Measurements from ENCODE around the gene CTSF.

Gene CTSF

DNA sequence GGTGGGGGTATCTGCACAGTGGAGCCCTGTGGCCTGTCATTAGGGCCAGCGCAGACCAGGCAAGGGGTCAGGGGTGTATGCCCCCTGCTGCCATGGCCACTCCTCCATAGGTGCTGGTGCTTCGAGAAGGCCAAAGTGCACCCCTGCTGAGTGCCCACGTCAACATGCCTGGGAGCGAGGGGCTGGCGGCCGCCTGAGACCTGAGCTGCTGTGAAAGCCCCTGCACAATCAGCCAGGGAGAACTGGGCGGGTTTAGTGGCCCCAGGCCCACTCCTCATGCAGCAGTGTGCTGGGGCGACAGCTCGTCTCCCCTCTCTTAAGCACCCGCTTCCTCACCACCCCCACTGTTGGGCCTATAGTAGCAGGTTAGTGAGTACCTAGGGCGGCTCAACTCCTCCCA lies 36.6 kb downstream of the CTSF start:
- H3K4me3 ChIP-seq (replicated peaks; ENCODE audit: low read depth, low read length): no peak overlapping the region
- TF ChIP-seq, protein P1, sequence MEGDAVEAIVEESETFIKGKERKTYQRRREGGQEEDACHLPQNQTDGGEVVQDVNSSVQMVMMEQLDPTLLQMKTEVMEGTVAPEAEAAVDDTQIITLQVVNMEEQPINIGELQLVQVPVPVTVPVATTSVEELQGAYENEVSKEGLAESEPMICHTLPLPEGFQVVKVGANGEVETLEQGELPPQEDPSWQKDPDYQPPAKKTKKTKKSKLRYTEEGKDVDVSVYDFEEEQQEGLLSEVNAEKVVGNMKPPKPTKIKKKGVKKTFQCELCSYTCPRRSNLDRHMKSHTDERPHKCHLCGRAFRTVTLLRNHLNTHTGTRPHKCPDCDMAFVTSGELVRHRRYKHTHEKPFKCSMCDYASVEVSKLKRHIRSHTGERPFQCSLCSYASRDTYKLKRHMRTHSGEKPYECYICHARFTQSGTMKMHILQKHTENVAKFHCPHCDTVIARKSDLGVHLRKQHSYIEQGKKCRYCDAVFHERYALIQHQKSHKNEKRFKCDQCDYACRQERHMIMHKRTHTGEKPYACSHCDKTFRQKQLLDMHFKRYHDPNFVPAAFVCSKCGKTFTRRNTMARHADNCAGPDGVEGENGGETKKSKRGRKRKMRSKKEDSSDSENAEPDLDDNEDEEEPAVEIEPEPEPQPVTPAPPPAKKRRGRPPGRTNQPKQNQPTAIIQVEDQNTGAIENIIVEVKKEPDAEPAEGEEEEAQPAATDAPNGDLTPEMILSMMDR (IDR thresholded peaks at IDR 0.05; ENCODE audit: low read depth, low read length, missing control alignments): no peak
- DNase-seq (ENCODE audit: extremely low read depth, low read depth): no peak

DNA sequence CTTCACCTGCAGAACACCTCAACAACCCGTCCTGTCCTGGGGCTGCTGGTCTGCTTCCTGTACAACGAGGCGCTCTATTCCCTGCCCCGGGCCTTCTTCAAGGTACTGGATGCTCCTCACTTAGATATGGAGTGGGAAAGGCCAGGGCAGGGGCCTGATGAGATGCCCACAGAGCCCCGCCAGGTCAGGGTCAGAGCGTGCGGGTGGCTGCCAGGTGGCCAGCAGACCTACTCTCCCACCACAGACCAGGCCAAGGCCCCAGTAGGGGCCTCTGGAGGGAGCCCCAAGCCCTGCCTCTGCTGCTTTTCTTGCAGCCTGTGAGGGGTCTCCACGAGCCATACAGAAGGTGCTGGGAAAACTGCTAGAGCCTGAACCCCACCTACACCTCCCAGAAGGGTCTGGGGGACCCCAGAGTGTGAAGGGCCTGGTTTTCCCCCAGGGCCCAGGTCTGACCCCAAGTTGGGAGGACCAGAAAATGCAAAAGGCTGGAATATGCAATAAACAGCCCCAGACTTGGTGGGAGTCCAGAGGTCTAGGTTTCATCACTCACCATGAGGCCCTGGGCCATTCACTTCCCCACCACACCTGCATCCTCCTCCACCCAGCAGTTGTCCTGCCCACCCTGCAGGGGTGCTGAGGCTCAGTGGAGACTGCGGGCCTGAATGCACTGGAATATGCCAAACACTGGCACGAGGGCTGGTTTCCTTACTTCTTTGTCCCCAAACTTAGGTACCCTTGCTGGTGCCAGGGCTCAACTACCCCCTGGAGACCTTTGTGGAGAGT lies 37.3 kb downstream of the CTSF start:
- no peak overlapping the region for H3K4me3 ChIP-seq (replicated peaks; ENCODE audit: low read depth, low read length)
- DNase-seq (ENCODE audit: extremely low read depth, low read depth): no peak
- TF ChIP-seq, protein P1 (IDR thresholded peaks at IDR 0.05; ENCODE audit: low read depth, low read length, missing control alignments): no peak

DNA sequence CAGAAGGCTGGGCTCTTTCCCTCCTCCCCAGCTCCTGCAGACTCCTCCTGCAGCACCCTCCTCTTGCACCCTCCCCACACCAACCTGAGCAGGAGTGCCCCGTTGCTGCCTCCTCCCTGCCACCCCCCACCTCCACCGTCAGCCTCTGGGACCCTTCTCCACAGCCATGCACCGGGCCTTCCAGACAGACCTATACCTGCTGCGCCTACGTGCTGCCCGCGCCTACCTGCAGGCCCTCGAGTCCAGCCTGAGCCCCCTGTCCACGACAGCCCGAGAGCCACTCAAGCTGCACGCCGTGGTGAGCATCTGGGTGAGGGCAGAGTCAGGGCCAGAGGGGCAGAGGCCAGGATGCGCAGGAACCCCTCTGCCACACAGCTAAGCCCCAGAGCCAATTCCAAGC lies 38.8 kb downstream of the CTSF start:
- TF ChIP-seq, protein P1 (IDR thresholded peaks at IDR 0.05; ENCODE audit: low read depth, low read length, missing control alignments): no peak
- DNase-seq (ENCODE audit: extremely low read depth, low read depth): no peak

DNA sequence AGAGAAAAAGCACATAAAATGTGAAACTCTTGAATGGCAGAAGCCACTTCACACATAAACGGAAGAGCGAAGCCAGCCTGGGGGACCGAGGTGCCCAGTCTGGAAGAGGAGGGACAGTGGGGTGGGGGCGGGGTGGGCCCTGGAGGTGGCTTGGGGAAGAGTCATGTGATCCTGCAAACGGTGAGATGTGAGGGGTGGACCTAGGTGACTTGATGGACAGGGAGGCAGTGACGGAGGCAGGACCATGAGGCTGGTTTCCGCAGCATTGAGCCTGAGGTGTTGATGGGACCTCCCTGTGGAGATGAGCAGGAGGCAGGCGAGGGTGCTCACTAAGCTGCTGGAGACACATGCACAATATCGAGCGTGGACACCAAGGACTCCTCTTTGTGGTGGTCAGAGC lies 39.3 kb downstream of the CTSF start:
- TF ChIP-seq, protein P1 (IDR thresholded peaks at IDR 0.05; ENCODE audit: low read depth, low read length, missing control alignments): no peak
- no peak for DNase-seq (ENCODE audit: extremely low read depth, low read depth)

More for the DNA sequence above, 38.8 kb downstream of the CTSF start:
- no peak overlapping the region for H3K4me3 ChIP-seq (replicated peaks; ENCODE audit: low read depth, low read length)

DNA sequence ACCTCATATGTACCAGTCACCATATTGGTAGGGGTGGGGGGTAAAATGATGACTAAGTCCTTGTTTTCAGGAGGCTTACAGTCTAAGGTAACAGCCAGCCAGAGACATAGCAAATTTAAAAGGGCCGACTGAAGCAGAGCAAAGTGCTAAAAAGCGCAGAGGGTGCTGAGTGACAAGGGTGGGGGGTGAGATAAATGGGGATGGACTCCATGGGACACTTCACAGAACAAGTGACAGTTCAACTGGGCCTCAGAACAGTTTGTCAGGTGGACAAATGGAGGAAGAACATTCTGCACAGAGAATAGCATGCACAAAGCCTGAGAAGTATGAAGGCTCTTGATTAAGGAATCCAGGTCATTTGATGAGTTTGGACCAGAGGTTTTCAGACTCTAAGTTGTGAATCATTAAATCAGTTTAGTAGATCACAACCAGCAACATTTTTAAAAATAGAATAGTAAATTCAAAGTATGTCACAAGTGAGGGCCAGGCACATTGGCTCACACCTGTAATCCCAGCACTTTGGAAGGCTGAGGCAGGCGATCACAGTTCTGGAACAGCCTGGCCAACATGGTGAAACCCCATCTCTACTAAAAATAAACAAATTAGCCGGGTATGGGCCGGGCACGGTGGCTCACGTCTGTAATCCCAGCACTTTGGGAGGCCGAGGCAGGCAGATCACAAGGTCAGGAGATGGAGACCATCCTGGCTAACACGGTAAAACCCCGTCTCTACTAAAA lies 43.9 kb downstream of the CTSF start:
- no peak overlapping the region for H3K4me3 ChIP-seq (replicated peaks; ENCODE audit: low read depth, low read length)
- DNase-seq (ENCODE audit: extremely low read depth, low read depth): no peak
- TF ChIP-seq, protein P1 (IDR thresholded peaks at IDR 0.05; ENCODE audit: low read depth, low read length, missing control alignments): no peak

More for the DNA sequence above, 39.3 kb downstream of the CTSF start:
- H3K4me3 ChIP-seq (replicated peaks; ENCODE audit: low read depth, low read length): no peak overlapping the region

DNA sequence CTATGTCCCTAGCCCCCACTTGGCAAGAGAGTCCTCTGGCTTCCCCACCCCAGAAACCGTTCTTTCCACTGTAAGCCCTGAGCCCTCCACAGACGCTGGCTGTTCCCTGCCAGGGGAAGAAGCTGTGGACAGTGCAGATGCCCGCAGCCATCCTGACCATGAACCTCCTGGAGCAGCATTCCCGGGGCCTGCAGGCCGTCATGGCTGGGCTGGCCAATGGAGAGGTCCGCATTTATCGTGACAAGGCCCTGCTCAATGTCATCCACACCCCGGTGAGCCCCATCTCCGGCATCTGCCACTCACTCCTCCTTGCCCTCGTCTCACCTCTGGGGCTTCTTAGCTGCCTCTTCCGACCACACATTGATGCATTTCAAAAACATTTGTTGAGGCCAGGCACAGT lies 44.8 kb downstream of the CTSF start:
- DNase-seq (ENCODE audit: extremely low read depth, low read depth): no peak
- TF ChIP-seq, protein P1 (IDR thresholded peaks at IDR 0.05; ENCODE audit: low read depth, low read length, missing control alignments): no peak
- no peak overlapping the region for H3K4me3 ChIP-seq (replicated peaks; ENCODE audit: low read depth, low read length)

Data from HFF-Myc (cell line).